ENCODE results near the gene FAM241A. TPM values are rescaled to one million over a fixed set of nuclear protein-coding genes. Genes with fewer than 3 reads are reported as not detected.
"Not testable (repeated sequence)": the region's sequence is repeated elsewhere in the genome, so short reads cannot be mapped to it uniquely, and the experiment has no call there.

The FAM241A gene
- not detected in 2 replicates for total RNA-seq (2014; rRNA removed; shearing (Covaris generic))

DNA sequence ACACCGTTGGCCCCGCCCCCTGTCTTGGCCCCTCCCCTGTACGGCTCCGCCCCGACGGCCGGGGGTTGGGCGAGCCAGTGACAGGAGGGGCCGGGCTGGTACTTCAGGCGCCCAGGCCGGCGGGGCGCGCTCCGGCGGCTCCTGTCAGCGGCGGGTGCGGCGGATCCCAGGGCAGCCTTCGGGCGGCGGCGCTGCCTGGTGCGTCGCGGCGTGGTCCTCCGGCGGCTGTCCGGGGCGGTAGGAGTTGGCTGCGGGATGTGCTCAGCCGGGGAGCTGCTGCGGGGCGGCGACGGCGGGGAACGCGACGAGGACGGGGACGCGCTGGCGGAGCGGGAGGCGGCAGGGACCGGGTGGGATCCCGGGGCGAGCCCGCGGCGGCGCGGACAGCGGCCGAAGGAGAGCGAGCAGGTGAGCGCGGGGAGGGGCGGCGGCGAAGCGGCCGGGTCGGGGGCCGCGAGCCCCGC is at the start of gene FAM241A:
Gene FAM241A (plus strand): TSS at position 129 of the 464 bp plus-strand sequence. CDS start 127 bp downstream, at position 256.
- DNase-seq (ENCODE audit: low read depth), result no peak

DNA sequence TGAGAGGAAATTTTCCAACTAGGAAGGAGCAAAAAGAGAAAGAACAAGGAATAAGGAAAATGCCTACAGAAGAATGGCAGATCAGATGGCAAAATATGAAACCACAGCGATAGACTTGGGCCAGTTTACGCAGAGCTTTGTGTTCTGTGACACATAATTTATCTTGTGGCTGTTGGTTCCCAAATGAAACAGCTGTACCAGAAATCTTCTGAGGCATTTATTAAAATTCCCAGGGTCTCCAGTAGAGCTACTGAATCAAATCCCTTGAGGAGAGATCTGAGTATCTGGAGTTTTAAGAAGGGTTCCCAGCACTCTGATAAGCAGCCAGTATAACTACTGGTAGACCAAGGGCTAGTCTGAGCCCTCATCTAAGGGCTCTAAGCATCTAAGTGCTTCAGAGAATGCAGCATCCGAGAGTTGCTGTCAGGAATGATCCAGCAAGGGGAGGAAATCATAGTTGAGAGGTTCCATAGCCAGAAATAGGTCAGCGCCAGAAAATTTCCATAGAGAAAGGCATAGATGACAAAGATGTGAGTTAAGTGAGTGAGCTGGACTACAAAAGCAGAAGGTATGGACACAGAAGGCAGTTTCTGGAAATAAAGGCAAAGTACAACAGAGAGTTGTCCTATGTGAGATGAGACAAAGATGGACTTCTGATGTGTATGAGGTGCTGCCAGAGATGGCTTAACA is 46.3 kb upstream of the FAM241A start:
- DNase-seq (ENCODE audit: low read depth), result no peak

DNA sequence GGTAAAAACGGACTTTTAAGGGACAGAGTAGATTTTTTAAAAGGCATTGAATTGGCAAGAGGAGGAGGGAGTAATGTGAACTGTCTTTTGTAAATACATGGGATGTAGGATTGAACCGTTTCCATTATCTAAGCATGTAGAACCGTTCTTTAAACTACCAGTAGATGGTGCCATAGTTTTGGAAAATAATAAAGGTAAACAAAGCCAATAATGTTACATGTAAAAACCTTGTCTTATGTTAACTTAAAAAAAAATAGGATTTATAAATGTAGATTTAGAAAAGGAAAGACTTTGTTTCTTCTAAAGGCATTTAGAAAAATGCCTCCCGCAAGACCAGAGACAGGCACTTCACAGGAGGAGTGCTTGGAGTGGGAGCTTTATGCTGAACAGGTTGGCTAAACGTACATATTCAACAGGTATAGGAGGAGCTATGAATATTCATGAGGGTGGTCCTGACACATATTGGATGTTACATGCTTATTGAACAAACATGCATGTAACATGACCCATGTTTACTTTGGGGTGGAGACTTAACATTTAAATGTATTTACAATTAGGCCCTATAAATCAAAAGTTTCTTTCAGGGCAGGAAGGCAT is 45.5 kb upstream of the FAM241A start:
- DNase-seq (ENCODE audit: low read depth), result peak; percentile 54

DNA sequence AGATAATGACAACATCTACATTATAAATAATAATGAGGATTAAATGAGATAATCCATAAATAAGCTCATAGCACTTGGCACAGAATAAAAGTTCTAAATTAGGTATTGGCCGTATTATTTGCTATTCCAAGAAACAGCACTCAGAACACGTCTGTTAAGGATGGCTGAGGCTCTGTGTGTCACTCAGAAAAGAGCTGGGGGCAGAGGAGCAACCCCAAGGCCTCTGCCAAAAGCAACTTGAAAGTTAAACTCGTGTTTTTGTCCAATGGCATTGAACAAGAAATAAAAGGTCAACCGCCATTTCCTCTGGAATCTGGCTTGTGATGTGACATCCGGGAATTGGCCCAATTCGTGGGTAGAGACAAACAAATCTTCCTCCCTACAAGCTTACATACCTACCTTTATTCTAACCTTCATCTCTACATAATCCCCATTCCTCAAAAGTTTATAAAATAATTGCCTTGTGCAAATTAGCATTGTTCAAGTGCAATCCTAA is 42.3 kb upstream of the FAM241A start:
- DNase-seq (ENCODE audit: low read depth), result no peak

DNA sequence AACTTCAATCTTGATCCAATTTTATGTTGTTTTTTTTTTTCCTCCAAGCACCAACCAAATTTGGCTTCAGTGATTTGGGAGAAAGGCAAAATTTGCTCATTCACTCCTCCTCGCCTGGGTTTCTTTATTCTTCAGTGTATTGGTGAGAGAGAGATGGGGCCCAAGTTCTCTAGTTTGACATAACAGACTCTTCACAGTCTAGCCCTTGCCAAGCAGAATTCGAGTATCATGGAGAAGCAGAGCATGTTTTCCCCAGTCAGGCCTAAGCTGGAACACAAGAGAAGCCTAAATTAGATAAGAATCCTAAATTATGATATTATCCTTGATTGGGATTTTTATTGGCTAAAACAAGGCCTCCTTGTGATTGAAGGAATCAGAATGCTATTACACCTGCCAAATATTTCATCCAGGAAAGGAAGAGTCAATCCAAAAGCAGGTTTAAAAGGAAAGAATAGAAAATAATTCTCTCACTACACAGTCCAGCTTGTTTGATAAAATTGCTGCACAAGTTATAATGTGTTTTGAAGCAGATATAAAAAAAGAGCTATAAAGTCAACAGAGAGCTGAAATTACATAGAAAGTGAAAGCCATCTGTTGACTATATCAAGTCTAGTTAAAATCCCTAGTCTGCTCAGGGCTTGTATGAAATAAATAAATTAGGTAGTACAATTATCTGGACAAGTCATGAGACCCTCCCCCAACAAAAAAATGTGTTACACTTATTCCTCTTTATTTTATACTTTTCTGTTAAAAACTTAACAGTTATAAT is 39.9 kb upstream of the FAM241A start:
- no peak for DNase-seq (ENCODE audit: low read depth)

DNA sequence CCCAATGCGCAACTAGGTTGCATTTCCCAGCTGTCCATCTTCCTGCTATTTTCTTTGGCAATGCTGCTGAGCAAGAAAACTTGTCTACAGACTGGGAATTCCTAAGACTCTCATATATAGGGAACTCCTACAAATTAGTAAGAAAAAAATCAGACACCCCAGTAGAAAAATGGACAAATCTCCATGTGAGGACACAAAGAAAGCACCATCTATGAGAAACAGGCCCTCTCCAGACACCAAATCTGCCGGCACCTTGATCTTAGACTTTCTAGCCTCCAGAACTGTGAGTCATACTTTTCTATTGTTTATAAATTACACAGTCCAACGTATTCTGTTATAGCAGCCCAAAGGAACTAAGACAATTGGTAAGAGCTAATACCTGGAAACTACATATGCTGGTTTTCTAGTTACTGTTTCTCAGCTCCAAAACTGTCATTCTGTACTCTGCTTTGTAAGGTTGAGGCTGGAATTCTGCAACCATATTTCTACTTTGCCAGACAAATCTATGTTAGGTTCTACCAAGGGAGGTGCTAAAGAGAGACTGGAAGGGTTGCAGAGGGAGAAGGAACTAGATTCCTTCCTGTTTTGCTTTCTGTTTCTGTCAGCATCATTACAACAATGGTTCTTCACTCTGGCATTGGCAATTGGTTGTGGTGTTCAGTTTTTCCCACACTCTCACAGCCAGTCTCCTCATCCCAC is 35.7 kb upstream of the FAM241A start:
- peak; percentile 55 for DNase-seq (ENCODE audit: low read depth)

DNA sequence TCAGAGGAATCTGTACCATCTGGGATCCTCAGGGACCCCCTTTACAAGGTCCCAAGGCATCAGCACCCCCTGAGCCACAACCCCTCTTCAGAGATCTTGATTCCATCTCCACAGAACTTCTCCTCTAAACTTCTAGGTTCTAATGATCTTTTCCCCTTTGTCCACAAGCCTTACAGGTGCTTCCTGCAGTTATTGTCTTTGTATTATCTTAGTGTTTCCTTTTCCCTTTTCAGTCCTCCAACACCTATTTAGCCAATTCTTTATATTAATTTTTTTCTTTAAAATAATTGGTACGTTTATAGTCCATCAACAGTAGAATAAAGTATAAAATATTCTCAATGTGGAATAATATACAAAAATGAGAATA is 35.2 kb upstream of the FAM241A start:
- DNase-seq (ENCODE audit: low read depth), result no peak

DNA sequence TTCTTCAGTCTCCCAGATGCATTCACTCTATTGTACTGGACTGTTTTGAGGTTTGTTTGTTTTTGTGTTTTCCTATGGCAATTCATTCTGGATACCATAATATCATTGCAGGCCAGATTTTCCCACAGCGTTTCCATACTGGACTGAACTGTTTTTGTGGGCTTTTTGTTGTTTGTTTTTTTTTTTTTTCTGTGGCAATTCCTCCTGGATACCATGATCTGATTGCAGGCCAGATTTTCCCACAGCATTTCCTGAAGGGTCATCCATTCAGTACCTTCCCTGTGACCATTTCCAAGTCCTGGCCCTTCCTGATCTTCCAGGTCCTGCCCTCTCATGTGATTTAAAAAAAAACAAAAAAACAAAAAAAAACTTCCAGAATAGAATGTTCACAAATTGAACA is 33.9 kb upstream of the FAM241A start:
- no peak for DNase-seq (ENCODE audit: low read depth)

DNA sequence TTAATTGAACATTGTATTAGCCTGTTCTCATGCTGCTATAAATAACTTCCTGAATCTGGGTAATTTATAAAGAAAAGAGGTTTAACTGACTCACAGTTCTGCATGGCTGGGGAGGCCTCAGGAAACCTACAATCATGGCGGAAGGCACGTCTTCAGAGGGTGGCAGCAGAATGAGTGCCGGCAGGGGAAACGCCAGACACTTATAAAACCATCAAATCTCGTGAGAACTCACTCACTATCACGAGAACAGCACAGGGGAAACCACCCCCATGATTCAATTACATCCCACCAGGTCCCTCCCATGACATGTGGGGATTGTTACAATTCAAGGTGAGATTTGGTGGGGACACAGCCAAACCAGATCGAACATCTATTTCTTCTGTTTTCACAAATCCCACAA is 33.2 kb upstream of the FAM241A start:
- DNase-seq (ENCODE audit: low read depth), result not testable (repeated sequence)

DNA sequence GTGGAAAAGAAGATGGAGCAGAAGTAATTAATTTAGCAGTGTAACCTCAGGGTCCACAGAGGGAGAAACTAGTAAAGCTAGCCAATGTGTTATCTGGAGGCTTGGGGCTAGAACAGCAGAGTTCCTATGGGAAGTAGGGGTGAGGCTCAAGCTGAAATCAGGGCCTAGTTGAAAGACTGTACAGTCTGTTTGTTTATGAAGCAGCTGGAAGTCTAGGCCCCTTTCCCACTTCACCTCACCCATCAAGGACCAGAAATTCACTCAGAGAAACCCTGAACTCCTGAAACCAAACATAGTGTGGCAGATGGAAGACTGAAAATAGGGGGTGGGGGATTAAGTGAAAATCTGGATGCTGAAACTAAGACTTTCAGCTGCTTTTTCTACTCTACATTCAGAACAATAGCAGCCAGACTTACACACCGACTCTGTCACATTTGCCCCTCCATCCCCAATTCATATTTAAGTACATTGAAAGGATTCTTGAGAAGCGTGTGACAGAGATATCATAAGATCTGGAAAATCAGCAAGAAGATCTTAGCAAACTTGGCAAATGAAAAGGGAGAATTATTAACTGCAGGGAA is 32.6 kb upstream of the FAM241A start:
- no peak for DNase-seq (ENCODE audit: low read depth)

DNA sequence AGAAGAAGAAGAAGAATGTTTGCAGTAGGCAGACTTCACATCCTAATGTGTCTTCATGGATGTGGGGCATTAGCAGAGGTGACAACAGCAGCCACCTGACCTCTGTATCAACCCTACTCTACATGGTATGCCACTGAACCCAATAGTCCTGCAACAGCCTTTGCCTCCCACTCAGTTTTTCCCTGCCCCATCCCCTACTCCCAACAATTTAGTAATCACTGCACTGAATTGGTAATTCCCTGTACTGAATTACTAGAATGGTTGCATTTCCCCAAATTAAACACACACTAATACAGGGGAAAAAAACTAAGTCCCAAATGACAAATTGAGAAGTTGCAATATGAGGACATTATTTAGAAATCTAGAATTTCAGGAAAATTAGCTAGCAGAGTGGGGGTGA is 31.4 kb upstream of the FAM241A start:
- no peak for DNase-seq (ENCODE audit: low read depth)

DNA sequence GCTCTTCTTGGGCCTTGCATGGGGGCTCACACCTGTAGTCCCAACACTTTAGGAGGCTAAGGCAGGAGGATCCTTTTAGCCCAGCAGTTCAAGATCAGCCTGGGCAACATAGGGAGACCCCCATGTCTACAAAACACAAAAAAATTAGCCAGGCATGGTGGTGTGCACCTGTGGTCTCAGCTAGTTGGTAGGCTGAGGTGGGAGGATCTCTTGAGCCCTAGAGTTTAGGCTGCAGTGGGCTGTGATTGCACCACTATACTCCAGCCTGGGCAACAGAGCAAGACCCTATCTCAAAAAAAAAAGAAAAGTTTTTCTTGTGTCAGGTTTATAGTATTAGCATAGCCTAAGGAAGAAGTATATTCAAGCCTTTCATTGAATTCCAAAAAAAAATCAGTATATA is 30.8 kb upstream of the FAM241A start:
- DNase-seq (ENCODE audit: low read depth), result no peak

DNA sequence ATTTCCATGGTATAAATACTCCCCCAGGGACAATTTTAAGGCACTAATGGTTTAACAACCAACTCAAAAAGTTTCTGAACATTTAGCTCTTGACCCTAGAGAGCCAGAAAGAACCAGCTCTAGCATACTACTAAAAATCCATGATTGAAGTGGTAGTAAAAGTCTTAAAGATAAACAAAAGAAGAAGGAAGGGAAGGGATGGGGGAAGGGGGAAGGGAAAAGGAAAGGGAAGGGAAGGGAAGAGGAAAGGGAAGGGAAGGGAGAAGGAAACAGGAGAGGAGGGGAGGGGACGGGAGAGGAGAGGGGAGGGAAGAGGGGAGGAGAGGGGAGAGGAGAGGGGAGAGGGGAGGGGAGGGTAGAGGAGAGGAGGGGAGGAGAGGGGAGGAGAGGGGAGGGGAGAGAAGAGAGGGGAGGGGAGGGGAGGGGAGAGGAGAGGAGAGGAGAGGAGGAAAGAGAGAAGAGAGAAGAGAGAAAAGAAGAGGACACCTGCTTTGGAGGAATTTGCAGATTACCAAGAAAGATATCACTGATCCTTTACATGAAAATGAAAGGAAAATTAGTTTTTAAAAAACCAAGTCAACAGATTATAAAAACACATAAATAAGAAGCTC is 26.4 kb upstream of the FAM241A start:
- no peak for DNase-seq (ENCODE audit: low read depth)

DNA sequence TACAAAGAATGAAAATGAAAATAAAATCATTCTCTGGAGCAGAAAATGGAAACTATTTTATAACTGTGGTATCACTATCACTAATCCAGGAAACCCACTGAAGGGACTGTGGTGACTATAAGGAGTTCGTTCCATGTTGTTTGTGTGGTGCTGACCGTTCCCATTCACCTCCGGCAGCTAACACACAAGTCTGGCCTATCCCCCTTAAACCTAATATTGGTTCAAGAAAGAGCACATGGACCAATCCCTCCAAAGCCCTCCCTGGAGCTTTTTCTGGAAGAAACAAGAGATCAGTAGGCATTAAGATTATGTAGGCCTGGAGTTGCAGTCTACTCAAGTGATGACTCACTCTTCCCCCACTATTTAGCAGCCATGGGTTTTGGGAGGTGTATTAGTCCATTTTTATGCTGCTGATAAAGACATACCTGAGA is 25.9 kb upstream of the FAM241A start:
- DNase-seq (ENCODE audit: low read depth), result no peak

DNA sequence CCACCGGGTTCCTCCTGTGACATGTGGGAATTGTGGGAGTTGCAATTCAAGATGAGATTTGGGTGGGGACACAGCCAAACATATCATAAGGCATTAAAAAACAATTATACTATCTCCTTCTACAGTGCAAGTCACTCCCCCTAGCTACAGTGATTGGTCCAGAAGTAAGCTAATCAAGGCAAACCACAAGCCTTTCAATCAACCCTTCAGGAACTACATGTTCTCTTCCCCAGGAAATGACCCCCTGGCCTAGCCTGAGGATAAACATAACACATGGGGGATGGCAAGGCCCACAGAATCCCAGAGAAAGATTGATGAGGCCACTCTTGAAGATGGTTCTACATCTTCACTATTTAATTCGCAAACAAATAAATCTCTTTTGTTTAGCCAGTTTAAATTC is 25.2 kb upstream of the FAM241A start:
- DNase-seq (ENCODE audit: low read depth), result no peak

DNA sequence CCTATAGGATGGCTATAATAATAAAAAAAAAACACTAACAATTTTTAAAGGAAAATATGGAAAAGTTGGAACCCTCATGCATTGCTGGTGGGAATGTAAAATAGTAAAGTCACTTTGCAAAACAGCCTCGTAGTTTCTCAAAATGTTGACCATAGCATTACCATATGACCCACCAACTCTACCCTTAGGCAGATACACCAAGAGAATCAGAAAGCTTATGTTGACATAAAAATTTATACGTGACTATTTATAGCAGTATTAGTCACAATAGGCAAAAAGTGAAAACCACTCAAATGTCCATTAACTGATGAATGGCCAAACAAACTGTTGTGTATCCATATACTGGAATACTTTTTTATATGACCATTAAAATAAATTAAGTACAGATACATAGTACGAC is 19.8 kb upstream of the FAM241A start:
- DNase-seq (ENCODE audit: low read depth), result no peak

DNA sequence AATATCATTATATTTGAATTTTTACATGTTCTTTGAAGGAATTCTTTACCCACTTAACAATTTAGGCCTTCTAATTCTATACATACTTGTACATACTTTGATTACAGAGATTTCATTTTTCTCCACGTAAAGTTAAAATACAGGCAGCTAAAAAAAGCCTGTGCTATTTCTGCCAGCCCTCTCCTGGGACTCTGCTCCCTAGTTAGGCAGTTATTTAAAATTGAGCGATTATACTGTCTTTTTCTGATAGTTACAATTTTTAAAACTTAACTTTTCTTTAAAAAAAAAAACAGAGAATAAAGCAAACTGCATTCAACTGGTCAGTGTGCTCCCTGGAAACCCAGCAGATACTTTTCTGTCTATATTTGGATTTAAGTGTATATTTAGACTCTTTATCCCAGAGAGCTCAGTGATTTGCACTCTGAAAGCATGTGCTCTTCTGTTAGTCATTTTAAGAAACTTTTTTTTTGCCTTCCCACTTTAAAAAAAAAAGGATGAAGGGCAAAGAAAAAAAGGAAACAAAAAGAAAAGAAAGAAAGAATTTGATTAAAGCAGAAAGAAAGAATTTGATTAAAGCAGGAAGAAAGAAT is 18.1 kb upstream of the FAM241A start:
- DNase-seq (ENCODE audit: low read depth), result no peak

DNA sequence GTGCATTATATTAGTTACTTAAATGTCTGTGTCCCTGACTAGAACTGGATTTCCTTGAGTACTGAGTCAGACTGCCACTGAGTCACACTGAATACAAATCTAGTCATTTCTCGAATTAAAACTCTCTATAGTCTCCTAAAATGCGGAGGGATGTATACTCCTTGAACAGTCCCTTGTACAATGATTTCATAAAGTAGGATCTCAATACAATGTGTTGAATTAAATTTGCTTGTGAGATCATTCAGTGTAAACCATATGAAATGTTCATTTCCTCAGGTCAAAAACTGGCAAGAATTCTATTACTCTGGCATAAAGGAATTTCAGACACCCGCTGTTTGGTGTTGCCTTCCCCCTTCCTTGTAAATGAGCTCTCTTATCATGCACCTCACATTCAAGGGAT is 17.5 kb upstream of the FAM241A start:
- DNase-seq (ENCODE audit: low read depth), result peak; percentile 26

DNA sequence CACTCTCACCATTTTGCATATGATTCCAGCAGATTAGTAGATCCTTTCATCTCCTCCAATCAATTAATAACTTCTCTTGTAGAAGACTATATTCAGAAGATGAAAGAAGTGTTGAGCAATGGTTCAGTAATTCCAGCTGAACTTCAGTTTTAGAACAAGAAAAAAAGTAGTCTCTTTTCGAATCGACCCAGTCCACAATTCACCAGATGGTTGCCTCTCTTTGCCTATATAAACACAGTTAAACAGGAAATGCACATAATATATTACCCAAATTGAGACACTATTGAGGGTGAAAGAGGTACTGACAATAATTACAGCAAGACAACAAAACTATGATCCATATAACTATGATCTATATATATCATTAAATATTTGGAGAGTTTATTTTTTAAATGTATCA is 16.8 kb upstream of the FAM241A start:
- no peak for DNase-seq (ENCODE audit: low read depth)

DNA sequence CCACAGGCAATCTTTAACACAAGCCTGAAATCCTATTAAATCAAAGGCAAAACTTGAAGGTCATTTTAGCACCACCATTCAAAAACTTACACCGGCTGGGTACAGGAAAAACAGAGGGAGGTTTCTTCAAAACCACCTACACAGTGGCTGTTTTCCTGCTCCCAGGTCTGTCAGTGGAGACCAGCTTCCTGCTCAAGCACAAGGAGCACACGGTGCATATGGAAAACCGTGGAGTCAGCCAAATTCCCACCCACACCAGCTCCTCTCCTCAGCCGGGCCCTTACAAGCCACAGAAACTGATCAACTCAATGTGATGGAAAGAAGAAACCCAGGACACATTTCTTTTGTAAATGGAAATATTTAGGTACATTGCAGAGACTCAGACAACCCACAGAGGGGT is 14.3 kb upstream of the FAM241A start:
- no peak for DNase-seq (ENCODE audit: low read depth)

DNA sequence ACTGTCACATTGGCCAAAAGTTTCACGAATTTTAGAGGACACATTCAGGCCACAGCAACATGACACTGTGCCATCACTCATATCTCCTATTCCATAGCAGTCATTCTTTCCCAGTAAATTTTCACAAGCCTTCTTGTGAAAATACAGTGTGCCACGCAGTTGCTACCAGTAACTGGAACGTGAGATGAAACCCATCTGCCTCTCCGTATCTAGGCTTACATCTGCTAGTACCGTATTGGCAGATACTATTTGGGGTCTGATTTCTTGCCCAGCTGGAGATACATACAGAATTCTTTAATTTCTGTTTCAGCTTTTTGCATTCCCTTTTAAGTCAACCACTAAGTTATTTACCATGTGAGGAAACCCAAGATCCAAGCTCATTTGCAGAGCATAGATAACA is 8.7 kb upstream of the FAM241A start:
- no peak for DNase-seq (ENCODE audit: low read depth)
